Measurements from ENCODE around the gene PSEN2. TPM values are rescaled to one million over a fixed set of nuclear protein-coding genes. Genes with fewer than 3 reads are reported as not detected.
"Not testable (repeated sequence)": the region's sequence is repeated elsewhere in the genome, so short reads cannot be mapped to it uniquely, and the experiment has no call there.

PSEN2 gene
- total and polyA plus RNA-seq, 2 donors (not counting 1 experiment from before 2014, with no cell fraction given) = 19.5 to 41.8 TPM

DNA sequence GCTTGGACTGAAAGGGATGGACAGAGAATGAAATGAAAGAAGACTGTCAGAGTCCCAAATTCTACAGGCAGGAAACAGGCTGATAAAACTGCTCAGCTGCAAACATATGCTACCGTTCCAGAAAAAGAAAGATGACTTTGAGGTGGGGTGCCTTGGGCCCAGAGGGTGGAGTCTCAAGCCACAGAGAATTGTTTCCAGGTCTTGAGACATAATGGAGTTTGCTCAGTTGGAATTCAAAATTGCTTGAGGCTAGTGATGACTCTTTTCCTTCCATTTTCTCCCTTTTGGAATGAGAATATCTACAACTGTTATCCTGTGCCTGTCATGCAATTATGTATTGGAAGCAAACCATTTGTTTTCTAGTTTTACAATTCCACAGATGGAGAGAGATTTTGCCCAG, 23.6 kb upstream of the PSEN2 start:
- Histone ChIP-seq H3K36me3 (ENCODE audit: control insufficient read depth, insufficient read depth, low read length) (no peaks in the 10 kb centered on the region), H3K4me3 (replicated peaks in 1 of 4; ENCODE audit: control extremely low read depth in 1 of 4, insufficient read depth in 1 of 4, low read depth in 3 of 4, low read length in 4 of 4) (no peak overlapping the region), H3K9me3 (ENCODE audit: control insufficient read depth, insufficient read depth, low read depth, low read length) (no peaks in the 10 kb centered on the region), H3K4me2 (ENCODE audit: extremely low read depth, insufficient read depth, low read length) (no peak overlapping the region), H3K9ac (ENCODE audit: insufficient read depth, low read length) (no peak overlapping the region), H3K27me3 (ENCODE audit: control insufficient read depth, insufficient read depth, low read length) (no peaks in the 10 kb centered on the region), H3K27ac (ENCODE audit: insufficient read depth, low read length) (no peak overlapping the region), H2AFZ (ENCODE audit: low read length) (no peak overlapping the region), H3K79me2 (ENCODE audit: control insufficient read depth, insufficient read depth, low read length) (no peaks in the 10 kb centered on the region), H3K4me1 (ENCODE audit: control insufficient read depth, extremely low read depth, insufficient read depth, low read length) (no peaks in the 10 kb centered on the region), H4K20me1 (ENCODE audit: control insufficient read depth, extremely low read depth, insufficient read depth, low read length) (no peaks in the 10 kb centered on the region)
- no peak for TF ChIP-seq EZH2 (IDR thresholded peaks at IDR 0.05; ENCODE audit: low read length, missing control alignments)
- TF ChIP-seq, protein P1, sequence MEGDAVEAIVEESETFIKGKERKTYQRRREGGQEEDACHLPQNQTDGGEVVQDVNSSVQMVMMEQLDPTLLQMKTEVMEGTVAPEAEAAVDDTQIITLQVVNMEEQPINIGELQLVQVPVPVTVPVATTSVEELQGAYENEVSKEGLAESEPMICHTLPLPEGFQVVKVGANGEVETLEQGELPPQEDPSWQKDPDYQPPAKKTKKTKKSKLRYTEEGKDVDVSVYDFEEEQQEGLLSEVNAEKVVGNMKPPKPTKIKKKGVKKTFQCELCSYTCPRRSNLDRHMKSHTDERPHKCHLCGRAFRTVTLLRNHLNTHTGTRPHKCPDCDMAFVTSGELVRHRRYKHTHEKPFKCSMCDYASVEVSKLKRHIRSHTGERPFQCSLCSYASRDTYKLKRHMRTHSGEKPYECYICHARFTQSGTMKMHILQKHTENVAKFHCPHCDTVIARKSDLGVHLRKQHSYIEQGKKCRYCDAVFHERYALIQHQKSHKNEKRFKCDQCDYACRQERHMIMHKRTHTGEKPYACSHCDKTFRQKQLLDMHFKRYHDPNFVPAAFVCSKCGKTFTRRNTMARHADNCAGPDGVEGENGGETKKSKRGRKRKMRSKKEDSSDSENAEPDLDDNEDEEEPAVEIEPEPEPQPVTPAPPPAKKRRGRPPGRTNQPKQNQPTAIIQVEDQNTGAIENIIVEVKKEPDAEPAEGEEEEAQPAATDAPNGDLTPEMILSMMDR (conservative IDR thresholded peaks at IDR 0.05 in 1 of 2, IDR thresholded peaks at IDR 0.05 in 1 of 2; ENCODE audit: low read depth in 1 of 2, low read length in 2 of 2) = no peak
- no peak for DNase-seq (ENCODE audit: low read depth in 2 of 2)

DNA sequence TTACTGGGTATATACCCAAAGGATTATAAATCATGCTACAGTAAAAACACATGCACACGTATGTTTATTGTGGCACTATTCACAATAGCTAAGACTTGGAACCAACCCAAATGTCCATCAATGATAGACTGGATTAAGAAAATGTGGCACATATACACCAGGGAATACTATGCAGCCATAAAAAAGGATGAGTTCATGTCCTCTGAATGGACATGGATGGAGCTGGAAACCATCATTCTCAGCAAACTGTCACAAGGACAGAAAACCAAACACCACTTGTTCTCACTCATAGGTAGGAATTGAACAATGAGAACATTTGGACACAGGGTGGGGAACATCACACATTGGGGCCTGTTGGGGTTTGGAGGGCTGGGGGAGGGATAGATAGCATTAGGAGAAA, 15.9 kb upstream of the PSEN2 start:
- not testable (repeated sequence) for H3K9ac ChIP-seq (ENCODE audit: insufficient read depth, low read length)

GRCh38 chr1:226862890-226863289, 7.5 kb upstream of the PSEN2 start:
- H4K20me1 ChIP-seq (ENCODE audit: control insufficient read depth, extremely low read depth, insufficient read depth, low read length) = no peaks in the 10 kb centered on the region
- H3K4me3 ChIP-seq (replicated peaks in 1 of 4; ENCODE audit: control extremely low read depth in 1 of 4, insufficient read depth in 1 of 4, low read depth in 3 of 4, low read length in 4 of 4) = no peak overlapping the region
- no peaks in the 10 kb centered on the region for H3K79me2 ChIP-seq (ENCODE audit: control insufficient read depth, insufficient read depth, low read length)
- no peaks in the 10 kb centered on the region for H3K36me3 ChIP-seq (ENCODE audit: control insufficient read depth, insufficient read depth, low read length)
- H3K9ac ChIP-seq (ENCODE audit: insufficient read depth, low read length) = no peak overlapping the region
- no peak overlapping the region for H2AFZ ChIP-seq (ENCODE audit: low read length)
- H3K27me3 ChIP-seq (ENCODE audit: control insufficient read depth, insufficient read depth, low read length) = no peaks in the 10 kb centered on the region
- H3K9me3 ChIP-seq (ENCODE audit: control insufficient read depth, insufficient read depth, low read depth, low read length) = no peaks in the 10 kb centered on the region
- peak; percentile 67 to 73 for DNase-seq (ENCODE audit: low read depth in 2 of 2)
- no peak overlapping the region for H3K27ac ChIP-seq (ENCODE audit: insufficient read depth, low read length)
- no peak overlapping the region for H3K4me2 ChIP-seq (ENCODE audit: extremely low read depth, insufficient read depth, low read length)
- H3K4me1 ChIP-seq (ENCODE audit: control insufficient read depth, extremely low read depth, insufficient read depth, low read length) = peaks cover 14% of the 10 kb centered on the region
- TF ChIP-seq, protein P1 (conservative IDR thresholded peaks at IDR 0.05 in 1 of 2, IDR thresholded peaks at IDR 0.05 in 1 of 2; ENCODE audit: low read depth in 1 of 2, low read length in 2 of 2) = no peak
- TF ChIP-seq EZH2 (IDR thresholded peaks at IDR 0.05; ENCODE audit: low read length, missing control alignments) = no peak

More for the DNA sequence above, 15.9 kb upstream of the PSEN2 start:
- not testable (repeated sequence) for H3K4me3 ChIP-seq (replicated peaks in 1 of 4; ENCODE audit: control extremely low read depth in 1 of 4, insufficient read depth in 1 of 4, low read depth in 3 of 4, low read length in 4 of 4); H3K27me3 ChIP-seq (ENCODE audit: control insufficient read depth, insufficient read depth, low read length); H2AFZ ChIP-seq (ENCODE audit: low read length); H3K27ac ChIP-seq (ENCODE audit: insufficient read depth, low read length); H3K9me3 ChIP-seq (ENCODE audit: control insufficient read depth, insufficient read depth, low read depth, low read length); H3K4me2 ChIP-seq (ENCODE audit: extremely low read depth, insufficient read depth, low read length); DNase-seq (ENCODE audit: low read depth in 2 of 2); H4K20me1 ChIP-seq (ENCODE audit: control insufficient read depth, extremely low read depth, insufficient read depth, low read length); H3K4me1 ChIP-seq (ENCODE audit: control insufficient read depth, extremely low read depth, insufficient read depth, low read length); H3K79me2 ChIP-seq (ENCODE audit: control insufficient read depth, insufficient read depth, low read length); H3K36me3 ChIP-seq (ENCODE audit: control insufficient read depth, insufficient read depth, low read length)
